GM23338 (cell line): ENCODE results near the gene ELP2. TPM values are rescaled to one million over a fixed set of nuclear protein-coding genes. Genes with fewer than 3 reads are reported as not detected.

Source experiments
- ATAC-seq: fragments of 200-7000 bp; cut with Tn5 transposase; 3 replicates; pipeline ENCODE4 v1.9.1; 2020
- DNase-seq: peaks from one replicate; pipeline ENCODE4 v3.0.0-alpha.2; 2015; ENCODE audit warnings: low spot score
- H2AFZ ChIP-seq: fragments of 200-600 bp; sonication (generic); 2 replicates; pipeline ENCODE4 v1.8.0; 2016; ENCODE audit warnings: antibody characterized with exemption, mild to moderate bottlenecking, moderate library complexity
- H3F3A ChIP-seq: fragments of 200-600 bp; sonication (generic); replicated peaks from 2 replicates; pipeline ENCODE4 v1.8.0; 2017; ENCODE audit warnings: antibody characterized with exemption, mixed run types, low read depth
- H3K27ac ChIP-seq: fragments of 200-600 bp; sonication (generic); 2 replicates; pipeline ENCODE4 v1.6.1; 2016; ENCODE audit warnings: low read depth
- H3K27me3 ChIP-seq: fragments of 200-600 bp; sonication (generic); 2 replicates; pipeline ENCODE4 v1.8.0; 2016; ENCODE audit warnings: mild to moderate bottlenecking, mixed run types, moderate library complexity; ENCODE audit not compliant: insufficient read depth
- H3K36me3 ChIP-seq: fragments of 200-600 bp; sonication (generic); 2 replicates; pipeline ENCODE4 v1.8.0; 2016; ENCODE audit warnings: mild to moderate bottlenecking; ENCODE audit not compliant: insufficient read depth
- H3K4me1 ChIP-seq: fragments of 200-600 bp; sonication (generic); 2 replicates; pipeline ENCODE4 v1.8.0; 2016; ENCODE audit warnings: mild to moderate bottlenecking, moderate library complexity; ENCODE audit not compliant: insufficient read depth
- H3K4me2 ChIP-seq: fragments of 200-600 bp; sonication (generic); 2 replicates; pipeline ENCODE4 v1.7.1; 2017; ENCODE audit warnings: mixed run types
- H3K4me3 ChIP-seq: fragments of 200-600 bp; sonication (generic); 2 replicates; pipeline ENCODE4 v1.6.1; 2016; ENCODE audit warnings: mixed run types
- H3K79me2 ChIP-seq: fragments of 200-600 bp; sonication (generic); replicated peaks from 2 replicates; pipeline ENCODE4 v1.8.0; 2017; ENCODE audit warnings: mild to moderate bottlenecking; ENCODE audit not compliant: insufficient read depth
- H3K9me2 ChIP-seq: fragments of 200-600 bp; sonication (generic); 2 replicates; pipeline ENCODE4 v1.8.0; 2017; ENCODE audit not compliant: insufficient read depth
- H4K20me1 ChIP-seq: fragments of 200-600 bp; sonication (generic); replicated peaks from 2 replicates; pipeline ENCODE4 v1.8.0; 2017; ENCODE audit warnings: mild to moderate bottlenecking; ENCODE audit not compliant: insufficient read depth
- H3K27ac Mint-ChIP-seq: 2 replicates; pipeline ENCODE4 v1.8.0; 2020; ENCODE audit warnings: inconsistent platforms, mild to moderate bottlenecking, moderate library complexity, mixed read lengths
- H3K27me3 Mint-ChIP-seq: 3 replicates; pipeline ENCODE4 v1.8.0; 2022; ENCODE audit warnings: low read depth, mild to moderate bottlenecking, moderate library complexity, mixed read lengths, inconsistent platforms; ENCODE audit not compliant: insufficient read depth, poor library complexity
- H3K36me3 Mint-ChIP-seq: 3 replicates; pipeline ENCODE4 v1.8.0; 2021; ENCODE audit warnings: low read depth, mild to moderate bottlenecking, inconsistent platforms, moderate library complexity, mixed read lengths
- H3K4me1 Mint-ChIP-seq: 3 replicates; pipeline ENCODE4 v1.8.0; 2020; ENCODE audit warnings: mild to moderate bottlenecking, inconsistent platforms, mixed read lengths
- H3K4me3 Mint-ChIP-seq: 3 replicates; pipeline ENCODE4 v1.8.0; 2021; ENCODE audit warnings: moderate library complexity, mild to moderate bottlenecking, inconsistent platforms, mixed read lengths
- H3K9me3 Mint-ChIP-seq: 3 replicates; pipeline ENCODE4 v1.8.0; 2020; ENCODE audit warnings: moderate library complexity, mild to moderate bottlenecking, inconsistent platforms, mixed read lengths
- EZH2 ChIP-seq: fragments of 200-600 bp; sonication (generic); IDR thresholded peaks from one replicate; pipeline ENCODE4 v1.8.0; 2017; ENCODE audit warnings: antibody characterized with exemption, mild to moderate bottlenecking, low read depth; ENCODE audit not compliant: unreplicated experiment
- EZH2phosphoT487 ChIP-seq: fragments of 200-600 bp; sonication (generic); IDR thresholded peaks from one replicate; pipeline ENCODE4 v1.8.1; 2018; ENCODE audit warnings: antibody characterized with exemption; ENCODE audit not compliant: unreplicated experiment
- JUNB ChIP-seq: IDR thresholded peaks from one replicate; pipeline ENCODE4 v1.6.1; 2016; ENCODE audit warnings: antibody characterized with exemption; ENCODE audit not compliant: unreplicated experiment
- POLR2AphosphoS5 ChIP-seq: IDR thresholded peaks from 2 replicates; pipeline ENCODE4 v1.6.1; 2016; ENCODE audit warnings: antibody characterized with exemption, low read depth
- ZNF462 ChIP-seq: fragments of 250-450 bp; sonication (Bioruptor Pico); IDR thresholded peaks from 2 replicates; pipeline ENCODE4 v1.5.0; 2020; ENCODE audit warnings: mild to moderate bottlenecking, moderate library complexity
- polyA plus RNA-seq: library from polyadenylated mRNA; unstranded; fragments of >200 nt; fragmentation: Nextera tagmentation; extraction: Ambion mirVana; gene quantifications from 2 replicates; pipeline ENCODE4 v1.2.1, GENCODE V29; 2016
- total RNA-seq: library from RNA; depleted of rRNA; stranded (reverse); fragments of >200 nt; shearing (Covaris generic); gene quantifications from 2 replicates; pipeline ENCODE4 v1.2.3, GENCODE V29; 2014

Gene ELP2
- total and polyA plus RNA-seq, 2 experiments from 2014 or later, result 119 to 135 TPM

GRCh38 chr18:36186461-36187192 lies 56.9 kb downstream of the ELP2 start:
- no peak overlapping the region for H3K27ac ChIP-seq
- H3K4me2 ChIP-seq, result peak overlapping the region; percentile 99
- peaks cover 9% of the 10 kb centered on the region; the same call in 1 of the 2 replicates for H3F3A ChIP-seq
- Mint-ChIP-seq H3K4me3 (peak overlapping the region; percentile 79), H3K27ac (no peak overlapping the region), H3K9me3 (no peaks in the 10 kb centered on the region), H3K36me3 (peaks cover 15% of the 10 kb centered on the region), H3K4me1 (peaks cover 36% of the 10 kb centered on the region), H3K27me3 (peaks cover 31% of the 10 kb centered on the region)
- no peaks in the 10 kb centered on the region for H3K36me3 ChIP-seq
- TF ChIP-seq EZH2phosphoT487 (no peak), EZH2 (no peak), JUNB (no peak), POLR2AphosphoS5 (no peak; the same call in 1 of the 2 replicates), ZNF462 (CRISPR knock-in tag) (no peak)
- ATAC-seq (peak; percentile 31), DNase-seq (peak; percentile 73)
- peak overlapping the region; percentile 87 for H3K4me3 ChIP-seq
- H2AFZ ChIP-seq, result peak overlapping the region; percentile 99
- no peaks in the 10 kb centered on the region for H3K9me2 ChIP-seq
- peaks cover 11% of the 10 kb centered on the region; the same call in 1 of the 2 replicates for H3K79me2 ChIP-seq
- H4K20me1 ChIP-seq, result peaks cover 16% of the 10 kb centered on the region
- H3K27me3 ChIP-seq, result peaks cover 44% of the 10 kb centered on the region
- peaks cover 14% of the 10 kb centered on the region for H3K4me1 ChIP-seq
